Hepatocyte (in vitro differentiated cells): ENCODE results near the gene GPX2. TPM values are rescaled to one million over a fixed set of nuclear protein-coding genes. Genes with fewer than 3 reads are reported as not detected.

Source experiments
- DNase-seq: peaks from one replicate; pipeline ENCODE4 v3.0.0-alpha.2; 2016; ENCODE audit warnings: low spot score
- H2AFZ ChIP-seq: fragments of 200-600 bp; sonication (generic); 2 replicates; pipeline ENCODE4 v1.6.0; 2016; ENCODE audit warnings: antibody characterized with exemption, mild to moderate bottlenecking
- H3K27ac ChIP-seq: fragments of 200-600 bp; sonication (generic); 2 replicates; pipeline ENCODE4 v1.5.1; 2016; ENCODE audit warnings: mild to moderate bottlenecking
- H3K27me3 ChIP-seq: fragments of 200-600 bp; sonication (generic); 2 replicates; pipeline ENCODE4 v1.6.1; 2016
- H3K36me3 ChIP-seq: fragments of 200-600 bp; sonication (generic); replicated peaks from 2 replicates; pipeline ENCODE4 v1.5.1; 2016; ENCODE audit warnings: low read depth; ENCODE audit not compliant: insufficient read depth
- H3K4me1 ChIP-seq: fragments of 200-600 bp; sonication (generic); 2 replicates; pipeline ENCODE4 v1.5.1; 2016; ENCODE audit warnings: mild to moderate bottlenecking, moderate library complexity; ENCODE audit not compliant: insufficient read depth
- H3K4me2 ChIP-seq: fragments of 200-600 bp; sonication (generic); 2 replicates; pipeline ENCODE4 v1.6.0; 2016
- H3K4me3 ChIP-seq: fragments of 200-600 bp; sonication (generic); 2 replicates; pipeline ENCODE4 v1.5.1; 2016; ENCODE audit warnings: mild to moderate bottlenecking
- H3K79me2 ChIP-seq: fragments of 200-600 bp; sonication (generic); 2 replicates; pipeline ENCODE4 v1.6.0; 2017; ENCODE audit warnings: mild to moderate bottlenecking
- H3K9me2 ChIP-seq: fragments of 200-600 bp; sonication (generic); replicated peaks from 2 replicates; pipeline ENCODE4 v1.6.0; 2017; ENCODE audit warnings: mild to moderate bottlenecking; ENCODE audit not compliant: insufficient read depth
- H3K9me3 ChIP-seq: fragments of 200-600 bp; sonication (generic); 2 replicates; pipeline ENCODE4 v1.5.1; 2016; ENCODE audit warnings: low read depth, mild to moderate bottlenecking
- H4K20me1 ChIP-seq: fragments of 200-600 bp; sonication (generic); 2 replicates; pipeline ENCODE4 v1.6.0; 2016; ENCODE audit warnings: mild to moderate bottlenecking; ENCODE audit not compliant: insufficient read depth, poor library complexity, severe bottlenecking
- CTCF ChIP-seq: fragments of 200-600 bp; sonication (generic); IDR thresholded peaks from 2 replicates; pipeline ENCODE4 v1.5.1; 2016; ENCODE audit warnings: antibody characterized with exemption, mild to moderate bottlenecking; ENCODE audit not compliant: poor library complexity
- EZH2 ChIP-seq: fragments of 200-600 bp; sonication (generic); IDR thresholded peaks from 2 replicates; pipeline ENCODE4 v1.6.1; 2016; ENCODE audit warnings: antibody characterized with exemption, mild to moderate bottlenecking, borderline replicate concordance
- EZH2phosphoT487 ChIP-seq: fragments of 200-600 bp; sonication (generic); IDR thresholded peaks from one replicate; pipeline ENCODE4 v1.6.1; 2018; ENCODE audit warnings: antibody characterized with exemption, mild to moderate bottlenecking, low read depth, moderate library complexity; ENCODE audit not compliant: unreplicated experiment, severe bottlenecking
- WGBS: methylation state at CpG from one replicate; pipeline ENCODE4 v1.1.6; 2016; ENCODE audit warnings: low lambda C conversion rate; ENCODE audit errors: missing lambda C conversion rate; 5-methylcytosine and 5-hydroxymethylcytosine counted together
- polyA plus RNA-seq: library from polyadenylated mRNA; unstranded; fragments of >200 nt; fragmentation: Nextera tagmentation; extraction: Ambion mirVana; gene quantifications from 2 replicates; pipeline ENCODE4 v1.2.1, GENCODE V29; 2016
- small RNA-seq: library from RNA; depleted of rRNA; stranded (forward); fragments of <200 nt; gene quantifications from one replicate; pipeline ENCODE3, GENCODE V24; 2014
- total RNA-seq: library from RNA; depleted of rRNA; stranded (reverse); fragments of >200 nt; gene quantifications from 2 replicates; pipeline ENCODE4 v1.2.3, GENCODE V29; 2014

Gene GPX2
- total and polyA plus RNA-seq, 2 experiments from 2014 or later: 59.8 to 115 TPM

GRCh38 chr14:64891173-64891838 is 51.2 kb downstream of the GPX2 start:
- H2AFZ ChIP-seq: no peak overlapping the region
- no peaks in the 10 kb centered on the region for H3K9me3 ChIP-seq
- DNase-seq: no peak
- no peak overlapping the region for H3K27ac ChIP-seq
- H3K4me1 ChIP-seq: no peaks in the 10 kb centered on the region
- peaks cover 13% of the 10 kb centered on the region for H3K27me3 ChIP-seq
- H3K4me3 ChIP-seq: no peak overlapping the region
- no peaks in the 10 kb centered on the region for H3K9me2 ChIP-seq
- no peaks in the 10 kb centered on the region for H3K79me2 ChIP-seq
- H3K36me3 ChIP-seq: no peaks in the 10 kb centered on the region
- no peaks in the 10 kb centered on the region for H4K20me1 ChIP-seq
- H3K4me2 ChIP-seq: no peak overlapping the region
- TF ChIP-seq CTCF (no peak), EZH2phosphoT487 (no peak), EZH2 (no peak)
- 95% methylated on average over 4 of the region's 4 CpGs for WGBS

GRCh38 chr14:64889352-64889751 is 53.2 kb downstream of the GPX2 start:
- H2AFZ ChIP-seq: no peak overlapping the region
- TF ChIP-seq CTCF (no peak), EZH2phosphoT487 (no peak), EZH2 (no peak)
- no peaks in the 10 kb centered on the region for H3K79me2 ChIP-seq
- no peaks in the 10 kb centered on the region for H3K4me1 ChIP-seq
- no peaks in the 10 kb centered on the region for H3K36me3 ChIP-seq
- no peak overlapping the region for H3K4me3 ChIP-seq
- peaks cover 15% of the 10 kb centered on the region for H3K27me3 ChIP-seq
- no peak overlapping the region for H3K27ac ChIP-seq
- DNase-seq: no peak
- H4K20me1 ChIP-seq: no peaks in the 10 kb centered on the region
- 89% methylated on average over 6 of the region's 6 CpGs for WGBS
- H3K4me2 ChIP-seq: no peak overlapping the region
- H3K9me3 ChIP-seq: no peaks in the 10 kb centered on the region
- H3K9me2 ChIP-seq: no peaks in the 10 kb centered on the region

Small RNA genes lying within 50 kb of the gene (small RNA-seq; reads per million reads assigned to genes)
- not detected for gene RPPH1-2P

Other genes with a start within 250 kb of the GPX2 start
- 41.8 and 54.2 TPM in 2 replicates for gene PLEKHG3, start 238.3 kb downstream of the GPX2 start, total RNA-seq
- 37.1 and 42.7 TPM in 2 replicates for gene PLEKHG3, start 238.3 kb downstream of the GPX2 start, polyA plus RNA-seq
- gene SPTB, start 62.8 kb downstream of the GPX2 start, total RNA-seq: 1.1 and 2.1 TPM in 2 replicates
- 1.1 and 1.7 TPM in 2 replicates for gene SPTB, start 62.8 kb downstream of the GPX2 start, polyA plus RNA-seq
- gene CHURC1, start 28.3 kb downstream of the GPX2 start, total RNA-seq: 62.4 and 71.1 TPM in 2 replicates
- 134 TPM in 2 replicates for gene CHURC1, start 28.3 kb downstream of the GPX2 start, polyA plus RNA-seq
- 33.8 and 34.0 TPM in 2 replicates for gene RAB15, start 29.6 kb upstream of the GPX2 start, total RNA-seq
- gene RAB15, start 29.6 kb upstream of the GPX2 start, polyA plus RNA-seq: 38.7 and 40.6 TPM in 2 replicates
- 11.3 and 18.1 TPM in 2 replicates for gene FNTB, start 44.1 kb upstream of the GPX2 start, total RNA-seq
- gene FNTB, start 44.1 kb upstream of the GPX2 start, polyA plus RNA-seq: 19.5 and 24.3 TPM in 2 replicates
- 53.5 and 54.3 TPM in 2 replicates for gene MAX, start 159.8 kb upstream of the GPX2 start, total RNA-seq
- 70.5 and 86.5 TPM in 2 replicates for gene MAX, start 159.8 kb upstream of the GPX2 start, polyA plus RNA-seq